ENCODE measurements around the gene NEURL4.
"Not testable (repeated sequence)": the region's sequence is repeated elsewhere in the genome, so short reads cannot be mapped to it uniquely, and the experiment has no call there.

NEURL4 gene

GRCh38 chr17:7346761-7347614, 17.9 kb upstream of the NEURL4 start:
- DNase-seq, result no peak

GRCh38 chr17:7343250-7343649, 14.1 kb upstream of the NEURL4 start:
- no peak for DNase-seq

- no peak for DNase-seq
Measured at GRCh38 chr17:7341842-7342241, 12.7 kb upstream of the NEURL4 start.

- DNase-seq, result no peak
Measured at GRCh38 chr17:7340179-7340578, 11.0 kb upstream of the NEURL4 start.

GRCh38 chr17:7337600-7337999, 8.5 kb upstream of the NEURL4 start:
- not testable (repeated sequence) for DNase-seq

GRCh38 chr17:7336240-7337175, 7.4 kb upstream of the NEURL4 start, which contains the start of gene ACAP1:
TSS of gene ACAP1 (plus strand) at chr17:7336529. CDS start at chr17:7336735, 206 bp downstream.
- no peak for DNase-seq

- DNase-seq, result not testable (repeated sequence)
Measured at GRCh38 chr17:7335765-7336164, 6.6 kb upstream of the NEURL4 start.

GRCh38 chr17:7334938-7335538, 5.9 kb upstream of the NEURL4 start:
- no peak for DNase-seq

- DNase-seq, result not testable (repeated sequence)
Measured at GRCh38 chr17:7332600-7333069, 3.5 kb upstream of the NEURL4 start.

- DNase-seq, result no peak
Measured at GRCh38 chr17:7332111-7332510, 3.0 kb upstream of the NEURL4 start.

- no peak for DNase-seq
Measured at GRCh38 chr17:7330638-7331015, 1.5 kb upstream of the NEURL4 start.

GRCh38 chr17:7329997-7330637, 982 bp upstream of the NEURL4 start:
- DNase-seq, result no peak

GRCh38 chr17:7329374-7329996, 350 bp upstream of the NEURL4 start:
- DNase-seq, result peak; percentile 86

GRCh38 chr17:7328009-7328408, 1.1 kb downstream of the NEURL4 start:
- no peak for DNase-seq

- no peak for DNase-seq
Measured at GRCh38 chr17:7327501-7327900, 1.6 kb downstream of the NEURL4 start.

GRCh38 chr17:7327056-7327455, 2.1 kb downstream of the NEURL4 start:
- no peak for DNase-seq

GRCh38 chr17:7326186-7326585, 2.9 kb downstream of the NEURL4 start:
- DNase-seq, result no peak

GRCh38 chr17:7325031-7325528, 4.1 kb downstream of the NEURL4 start:
- DNase-seq, result no peak

- DNase-seq, result no peak
Measured at GRCh38 chr17:7324438-7324779, 4.7 kb downstream of the NEURL4 start.

GRCh38 chr17:7323731-7324437, 5.3 kb downstream of the NEURL4 start:
- DNase-seq, result no peak

GRCh38 chr17:7322520-7323194, 6.5 kb downstream of the NEURL4 start:
- DNase-seq, result no peak

All from DMS153 (cell line).